RPMI8226 (cell line): ENCODE data around the gene MYO18B.

ENCODE experiments used
- DNase-seq: peaks from one replicate; pipeline ENCODE4 v3.0.0-alpha.2; 2015

Gene MYO18B

GRCh38 chr22:26004477-26004876 is 262.5 kb downstream of the MYO18B start:
- no peak for DNase-seq

GRCh38 chr22:26008587-26008986 is 266.6 kb downstream of the MYO18B start:
- DNase-seq: no peak

- no peak for DNase-seq
Measured at GRCh38 chr22:26016916-26017315, 274.9 kb downstream of the MYO18B start.

- no peak for DNase-seq
Measured at GRCh38 chr22:26017932-26018331, 275.9 kb downstream of the MYO18B start.

DNA sequence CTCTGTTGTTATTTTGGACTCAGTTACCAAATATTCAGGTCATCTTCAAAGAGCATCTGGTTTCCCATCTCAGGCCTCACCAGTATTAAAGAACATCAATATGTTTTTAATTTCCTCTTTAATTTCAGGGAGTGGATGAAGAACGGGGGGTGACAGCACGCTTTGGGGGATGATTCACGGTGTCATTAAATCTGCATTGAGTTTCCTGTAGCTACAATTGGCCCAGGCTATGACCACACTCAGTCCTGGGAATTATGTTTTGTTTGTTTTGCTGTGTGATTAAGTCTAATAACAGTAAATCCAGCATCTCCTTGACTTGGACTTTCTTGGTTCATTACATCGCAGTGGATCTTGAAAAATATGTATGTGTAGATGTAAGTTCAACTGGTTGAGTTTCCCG is 277.6 kb downstream of the MYO18B start:
- DNase-seq: no peak

GRCh38 chr22:26021516-26021915 is 279.5 kb downstream of the MYO18B start:
- no peak for DNase-seq

DNA sequence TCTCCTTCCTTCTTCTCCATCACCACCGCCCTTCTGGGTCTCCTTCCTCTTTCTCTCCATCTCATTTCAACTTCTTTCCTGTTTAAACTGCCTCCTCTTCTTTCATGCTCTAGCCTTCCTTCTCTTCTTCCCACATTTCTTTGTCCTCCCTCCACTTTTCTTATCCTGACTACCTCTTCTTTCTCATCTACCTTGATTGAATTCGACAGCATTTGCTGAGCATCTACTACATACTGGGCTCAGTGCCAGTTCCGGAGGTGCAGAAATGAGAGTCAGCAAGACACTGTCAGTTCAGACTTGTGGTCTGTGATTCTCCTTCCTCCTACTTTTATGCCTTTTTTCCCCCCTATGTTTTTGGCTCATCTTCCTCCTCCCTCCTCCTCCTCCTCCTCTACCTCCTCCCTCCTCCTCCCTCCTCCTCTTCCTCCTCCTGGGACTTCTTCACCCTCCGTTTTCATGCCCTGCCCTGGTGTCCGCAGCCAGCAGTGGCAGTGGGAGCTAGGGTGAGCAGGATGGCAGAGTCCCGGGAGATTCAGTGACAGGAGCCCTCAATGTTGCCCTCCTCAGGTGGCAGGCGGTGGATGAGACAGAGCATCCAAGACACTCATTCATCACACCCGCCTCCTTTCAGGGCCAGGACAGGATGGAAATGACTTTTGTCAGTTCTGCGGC is 281.3 kb downstream of the MYO18B start:
- DNase-seq: peak; percentile 4

- no peak for DNase-seq
Measured at GRCh38 chr22:26025626-26026025, 283.6 kb downstream of the MYO18B start.

DNA sequence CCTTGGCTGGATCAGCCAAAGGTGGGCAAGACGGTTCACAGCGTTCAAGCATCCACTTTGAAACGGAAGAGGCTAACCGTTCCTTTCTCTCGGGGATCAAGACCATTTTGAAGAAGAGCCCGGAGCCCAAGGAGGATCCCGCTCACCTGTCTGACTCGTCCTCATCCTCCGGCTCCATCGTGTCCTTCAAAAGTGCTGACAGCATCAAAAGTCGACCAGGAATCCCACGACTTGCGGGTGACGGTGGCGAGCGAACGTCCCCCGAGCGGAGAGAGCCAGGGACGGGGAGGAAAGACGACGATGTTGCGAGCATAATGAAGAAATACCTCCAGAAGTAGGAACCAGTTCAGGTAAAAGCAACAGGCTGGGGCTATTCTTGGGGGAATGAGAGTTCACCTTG is 285.4 kb downstream of the MYO18B start:
- no peak for DNase-seq

DNA sequence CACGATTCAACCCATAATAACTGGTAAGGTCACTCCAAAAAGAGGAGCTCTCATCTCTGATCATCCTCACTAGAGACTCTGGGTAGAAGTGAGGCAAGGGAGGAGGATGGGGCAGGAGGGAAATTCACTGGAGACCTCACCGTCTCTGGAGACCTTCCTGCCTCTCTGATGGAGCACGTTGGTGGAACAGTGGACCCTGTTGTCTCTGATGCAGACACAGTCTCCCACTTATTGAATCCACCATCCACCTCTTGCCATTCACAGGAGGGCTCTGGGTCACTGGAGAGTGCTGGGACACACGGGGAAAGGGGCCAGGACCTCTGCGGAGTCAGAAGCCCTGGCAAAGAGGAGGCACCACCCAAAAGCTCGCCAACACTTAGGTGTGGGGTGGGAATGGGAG is 289.7 kb downstream of the MYO18B start:
- DNase-seq: no peak

DNA sequence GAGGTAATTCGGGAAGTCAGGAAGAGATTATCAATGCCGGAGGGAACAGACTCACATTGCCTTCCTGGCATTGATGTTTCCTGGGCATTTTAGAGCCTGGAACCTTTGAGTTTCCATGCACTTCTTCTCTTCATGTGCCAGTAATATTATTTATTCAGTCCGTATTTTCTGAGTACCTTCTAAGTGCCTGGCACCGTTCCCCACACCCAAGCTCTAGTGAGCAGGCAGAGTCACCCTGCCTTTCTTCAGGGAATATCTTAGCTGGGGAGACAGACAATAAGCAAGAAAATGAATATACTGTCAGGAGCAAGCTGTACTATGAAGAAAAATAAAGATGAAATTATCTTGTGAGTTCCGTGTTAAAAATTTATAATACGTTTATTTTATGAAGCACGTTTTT is 291.1 kb downstream of the MYO18B start:
- DNase-seq: no peak

DNA sequence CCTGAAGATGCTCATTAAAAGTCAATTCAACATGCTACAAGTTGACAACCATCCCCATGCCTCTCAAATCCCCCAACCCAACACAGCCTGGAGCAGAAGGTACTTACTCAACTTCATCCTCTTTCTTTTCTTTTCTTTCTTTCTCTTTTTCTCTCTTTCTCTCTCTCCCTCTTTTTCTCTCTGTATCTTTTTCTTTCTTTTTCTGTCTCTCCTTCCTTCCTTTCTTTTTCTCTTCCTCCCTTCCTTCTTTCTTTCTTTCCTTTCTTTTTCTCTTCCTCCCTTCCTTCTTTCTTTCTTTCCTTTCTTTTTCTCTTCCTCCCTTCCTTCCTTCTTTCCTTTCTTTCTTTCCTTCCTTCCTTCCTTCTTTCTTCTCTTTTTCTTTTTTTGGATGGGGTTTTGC is 291.6 kb downstream of the MYO18B start:
- no peak for DNase-seq

GRCh38 chr22:26035523-26035922 is 293.5 kb downstream of the MYO18B start:
- DNase-seq: no peak

DNA sequence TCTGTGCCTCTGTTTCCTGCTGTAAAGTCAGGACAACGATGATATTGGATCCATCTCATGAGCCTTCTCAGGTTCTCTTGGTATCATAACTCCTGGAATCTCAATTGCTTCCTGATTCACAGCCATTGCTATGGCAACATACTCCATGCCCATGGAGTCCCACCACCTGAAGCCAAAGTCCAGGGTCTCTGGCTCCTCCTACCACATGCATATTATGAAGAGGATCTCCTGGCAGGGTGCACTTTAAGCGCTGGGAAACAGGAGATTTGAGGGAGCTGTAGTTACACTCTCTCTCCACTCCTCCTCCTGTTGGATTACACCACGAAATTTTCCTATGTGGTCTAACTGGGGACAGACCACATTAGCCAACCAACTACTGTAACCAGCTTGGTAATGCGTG is 296.4 kb downstream of the MYO18B start:
- no peak for DNase-seq

- DNase-seq: no peak
Measured at GRCh38 chr22:26041931-26042330, 299.9 kb downstream of the MYO18B start.

DNA sequence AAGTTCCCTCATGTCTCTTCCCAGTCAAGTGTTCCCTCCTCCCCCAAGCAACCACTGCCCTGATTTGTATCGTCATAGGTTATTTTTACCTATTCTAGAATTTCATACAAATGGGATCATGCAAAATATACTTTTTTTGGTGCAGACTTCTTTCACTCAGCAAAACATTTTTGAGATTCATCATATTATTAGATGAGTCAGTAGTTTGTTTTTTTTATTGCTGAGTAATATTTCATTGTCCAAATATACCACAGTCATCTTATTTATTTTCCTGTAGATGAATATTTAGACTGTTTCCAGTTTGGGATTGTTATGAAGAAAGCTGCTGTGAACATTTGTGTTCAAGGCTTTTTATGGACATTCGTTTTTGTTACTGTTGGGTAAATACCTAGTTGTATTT is 301.0 kb downstream of the MYO18B start:
- no peak for DNase-seq

DNA sequence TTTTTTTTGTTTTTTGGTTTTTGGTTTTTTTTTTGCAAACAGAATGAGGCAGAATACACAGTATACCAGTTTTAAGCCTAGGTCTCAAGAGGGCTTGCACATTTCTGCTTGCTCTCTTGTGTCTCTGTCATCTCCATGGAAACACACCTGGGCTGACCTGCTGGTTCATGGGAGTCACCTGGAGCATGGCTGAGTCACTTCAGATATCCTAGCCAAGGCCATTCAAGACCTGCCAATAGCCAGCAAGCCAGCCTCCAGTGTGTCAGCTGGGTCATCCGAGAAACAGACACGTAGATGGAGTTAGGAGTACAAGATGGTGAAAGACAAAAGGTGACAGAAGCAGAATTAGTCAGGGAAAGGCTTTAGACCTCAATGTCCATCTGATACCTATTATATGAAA is 303.1 kb downstream of the MYO18B start:
- no peak for DNase-seq

DNA sequence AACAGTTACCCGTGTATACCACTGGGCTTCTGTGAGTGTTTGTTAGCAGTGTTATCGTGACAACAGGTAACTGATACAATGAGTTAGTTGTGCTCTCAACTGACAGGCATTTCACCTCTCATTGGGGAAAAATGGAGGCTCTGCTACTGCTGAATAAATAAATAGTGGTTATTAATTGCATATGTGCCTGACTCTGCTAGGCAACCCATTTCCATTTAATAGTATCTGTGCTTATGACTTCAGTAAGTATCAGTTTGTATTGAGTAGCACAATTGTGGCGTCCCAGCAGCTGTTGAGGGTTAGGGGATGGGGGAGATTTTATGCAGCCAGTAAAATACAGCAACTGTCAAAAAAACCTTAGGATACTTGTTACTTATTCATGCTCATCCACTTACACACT is 303.9 kb downstream of the MYO18B start:
- no peak for DNase-seq

DNA sequence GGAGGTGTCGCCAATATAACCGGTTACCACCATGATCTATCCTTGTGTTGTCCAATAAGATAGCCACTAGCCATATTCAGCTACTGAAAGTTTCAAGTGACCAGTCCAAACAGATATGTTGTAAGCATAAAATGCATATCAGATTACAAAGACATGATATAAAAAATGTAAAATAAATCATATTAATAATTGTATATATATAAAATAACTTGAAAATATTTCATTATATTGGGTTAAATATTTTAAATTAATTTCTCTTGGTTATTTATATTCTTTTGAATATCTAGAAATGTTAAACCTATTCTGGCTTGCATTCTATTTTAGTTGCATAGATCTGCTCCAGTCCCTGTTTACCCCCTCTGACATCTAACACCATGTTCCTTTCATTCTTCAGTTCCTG is 305.5 kb downstream of the MYO18B start:
- DNase-seq: no peak

- DNase-seq: no peak
Measured at GRCh38 chr22:26047920-26048319, 305.9 kb downstream of the MYO18B start.

GRCh38 chr22:26050079-26050478 is 308.1 kb downstream of the MYO18B start:
- no peak for DNase-seq

- DNase-seq: no peak
Measured at GRCh38 chr22:26053737-26054316, 311.8 kb downstream of the MYO18B start.

GRCh38 chr22:26054841-26055605 is 313.0 kb downstream of the MYO18B start:
- DNase-seq: no peak

GRCh38 chr22:26055693-26056092 is 313.7 kb downstream of the MYO18B start:
- DNase-seq: no peak
